ENCODE data around the gene COL6A2. TPM values are rescaled to one million over a fixed set of nuclear protein-coding genes. Genes with fewer than 3 reads are reported as not detected.

Gene COL6A2
- total RNA-seq, 1 donor from 2014 or later, result 1,821 TPM

DNA sequence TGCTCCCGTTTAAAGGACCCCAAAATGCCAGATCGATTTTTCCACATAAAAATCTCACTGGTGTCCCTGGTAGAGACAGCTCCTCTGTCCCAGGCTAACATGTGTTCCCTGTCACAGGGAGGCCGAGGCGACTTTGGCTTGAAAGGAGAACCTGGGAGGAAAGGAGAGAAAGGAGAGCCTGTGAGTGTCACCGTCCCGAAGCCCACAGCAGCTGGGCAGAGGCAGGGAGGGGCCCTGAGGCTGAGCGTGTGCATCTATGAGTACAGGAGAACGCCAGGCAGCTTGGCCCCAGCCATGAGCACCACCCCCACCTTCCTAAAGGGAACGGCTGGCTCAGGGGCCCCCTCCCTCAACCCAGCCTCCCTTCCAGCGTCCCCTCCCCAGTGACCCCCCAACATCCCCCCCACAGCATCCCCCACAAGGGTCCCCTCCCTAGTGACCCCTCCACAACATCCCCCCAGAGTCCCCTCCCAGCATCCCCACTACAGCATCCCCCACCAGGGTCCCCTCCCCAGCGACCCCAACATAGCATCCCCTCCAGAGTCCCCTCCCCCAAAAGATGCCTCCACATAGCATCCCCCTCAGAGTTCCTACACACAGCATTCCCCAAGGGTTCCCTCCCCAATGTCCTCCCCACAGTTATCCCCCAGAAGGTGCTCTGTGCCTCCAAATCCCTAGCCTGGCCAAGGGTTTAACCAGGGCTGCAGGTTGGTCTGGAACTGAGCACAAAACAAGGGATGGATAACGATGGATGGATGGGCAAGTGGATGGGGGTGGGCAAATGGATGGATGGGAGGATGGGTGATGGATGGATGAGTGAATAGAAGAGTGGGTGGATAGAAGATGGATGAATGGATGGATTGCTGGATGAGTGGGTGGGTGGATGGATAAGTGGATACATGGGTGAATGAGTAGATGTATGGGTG is 25.1 kb downstream of the COL6A2 start:
- H3K4me3 Mint-ChIP-seq (ENCODE audit: unreplicated experiment), result no peak overlapping the region
- peaks cover 21% of the 10 kb centered on the region for H3K36me3 Mint-ChIP-seq (ENCODE audit: unreplicated experiment)
- H3K27ac Mint-ChIP-seq (ENCODE audit: unreplicated experiment), result no peak overlapping the region
- TF ChIP-seq, protein P1, sequence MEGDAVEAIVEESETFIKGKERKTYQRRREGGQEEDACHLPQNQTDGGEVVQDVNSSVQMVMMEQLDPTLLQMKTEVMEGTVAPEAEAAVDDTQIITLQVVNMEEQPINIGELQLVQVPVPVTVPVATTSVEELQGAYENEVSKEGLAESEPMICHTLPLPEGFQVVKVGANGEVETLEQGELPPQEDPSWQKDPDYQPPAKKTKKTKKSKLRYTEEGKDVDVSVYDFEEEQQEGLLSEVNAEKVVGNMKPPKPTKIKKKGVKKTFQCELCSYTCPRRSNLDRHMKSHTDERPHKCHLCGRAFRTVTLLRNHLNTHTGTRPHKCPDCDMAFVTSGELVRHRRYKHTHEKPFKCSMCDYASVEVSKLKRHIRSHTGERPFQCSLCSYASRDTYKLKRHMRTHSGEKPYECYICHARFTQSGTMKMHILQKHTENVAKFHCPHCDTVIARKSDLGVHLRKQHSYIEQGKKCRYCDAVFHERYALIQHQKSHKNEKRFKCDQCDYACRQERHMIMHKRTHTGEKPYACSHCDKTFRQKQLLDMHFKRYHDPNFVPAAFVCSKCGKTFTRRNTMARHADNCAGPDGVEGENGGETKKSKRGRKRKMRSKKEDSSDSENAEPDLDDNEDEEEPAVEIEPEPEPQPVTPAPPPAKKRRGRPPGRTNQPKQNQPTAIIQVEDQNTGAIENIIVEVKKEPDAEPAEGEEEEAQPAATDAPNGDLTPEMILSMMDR (IDR thresholded peaks at IDR 0.05), result no peak
- H3K4me1 Mint-ChIP-seq (ENCODE audit: unreplicated experiment), result no peaks in the 10 kb centered on the region
- peak; percentile 54 for DNase-seq (ENCODE audit: extremely low spot score, unreplicated experiment)
- no peaks in the 10 kb centered on the region for H3K27me3 Mint-ChIP-seq (ENCODE audit: unreplicated experiment)
- no peaks in the 10 kb centered on the region for H3K9me3 Mint-ChIP-seq (ENCODE audit: unreplicated experiment)

DNA sequence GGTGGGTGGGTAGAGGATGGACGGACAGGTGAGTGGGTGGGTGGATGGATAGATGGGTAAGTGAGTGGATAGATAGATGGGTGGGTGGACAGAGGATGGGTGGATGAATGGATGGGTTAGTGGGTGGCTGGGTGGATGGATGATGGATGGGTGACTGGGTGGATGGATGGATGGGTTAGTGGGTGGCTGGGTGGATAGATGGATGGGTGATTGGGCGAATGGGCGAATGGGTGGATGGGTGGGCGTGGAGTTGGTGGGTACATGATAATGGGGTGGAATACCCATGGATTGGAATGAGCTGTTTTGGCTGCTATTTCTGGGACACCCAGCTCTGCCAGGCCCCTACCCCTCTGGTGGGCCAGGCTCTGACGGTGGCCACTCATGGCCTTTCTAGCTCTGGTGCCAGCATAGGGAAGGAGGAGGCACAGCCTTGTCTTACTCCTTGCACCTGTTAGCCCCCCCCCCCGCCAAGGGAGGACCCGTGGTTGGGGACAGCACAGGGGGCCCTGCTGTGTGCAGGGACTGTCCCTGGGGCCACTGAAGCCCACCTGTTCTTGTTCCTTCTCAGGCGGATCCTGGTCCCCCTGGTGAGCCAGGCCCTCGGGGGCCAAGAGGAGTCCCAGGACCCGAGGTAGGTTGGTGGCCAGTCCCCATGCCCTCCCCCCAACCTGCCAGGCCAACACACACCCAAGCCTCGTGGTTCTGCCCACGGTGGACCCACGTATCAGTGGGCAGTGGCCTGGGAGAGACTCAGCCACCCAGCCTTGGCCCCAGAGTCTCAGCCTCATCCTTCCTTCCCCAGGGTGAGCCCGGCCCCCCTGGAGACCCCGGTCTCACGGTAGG is 26.4 kb downstream of the COL6A2 start:
- Mint-ChIP-seq H3K36me3 (ENCODE audit: unreplicated experiment) (peaks cover 25% of the 10 kb centered on the region), H3K4me1 (ENCODE audit: unreplicated experiment) (no peaks in the 10 kb centered on the region), H3K9me3 (ENCODE audit: unreplicated experiment) (no peaks in the 10 kb centered on the region), H3K4me3 (ENCODE audit: unreplicated experiment) (no peak overlapping the region), H3K27me3 (ENCODE audit: unreplicated experiment) (no peaks in the 10 kb centered on the region), H3K27ac (ENCODE audit: unreplicated experiment) (no peak overlapping the region)
- TF ChIP-seq, protein P1 (IDR thresholded peaks at IDR 0.05), result no peak
- peak; percentile 82 for DNase-seq (ENCODE audit: extremely low spot score, unreplicated experiment)

DNA sequence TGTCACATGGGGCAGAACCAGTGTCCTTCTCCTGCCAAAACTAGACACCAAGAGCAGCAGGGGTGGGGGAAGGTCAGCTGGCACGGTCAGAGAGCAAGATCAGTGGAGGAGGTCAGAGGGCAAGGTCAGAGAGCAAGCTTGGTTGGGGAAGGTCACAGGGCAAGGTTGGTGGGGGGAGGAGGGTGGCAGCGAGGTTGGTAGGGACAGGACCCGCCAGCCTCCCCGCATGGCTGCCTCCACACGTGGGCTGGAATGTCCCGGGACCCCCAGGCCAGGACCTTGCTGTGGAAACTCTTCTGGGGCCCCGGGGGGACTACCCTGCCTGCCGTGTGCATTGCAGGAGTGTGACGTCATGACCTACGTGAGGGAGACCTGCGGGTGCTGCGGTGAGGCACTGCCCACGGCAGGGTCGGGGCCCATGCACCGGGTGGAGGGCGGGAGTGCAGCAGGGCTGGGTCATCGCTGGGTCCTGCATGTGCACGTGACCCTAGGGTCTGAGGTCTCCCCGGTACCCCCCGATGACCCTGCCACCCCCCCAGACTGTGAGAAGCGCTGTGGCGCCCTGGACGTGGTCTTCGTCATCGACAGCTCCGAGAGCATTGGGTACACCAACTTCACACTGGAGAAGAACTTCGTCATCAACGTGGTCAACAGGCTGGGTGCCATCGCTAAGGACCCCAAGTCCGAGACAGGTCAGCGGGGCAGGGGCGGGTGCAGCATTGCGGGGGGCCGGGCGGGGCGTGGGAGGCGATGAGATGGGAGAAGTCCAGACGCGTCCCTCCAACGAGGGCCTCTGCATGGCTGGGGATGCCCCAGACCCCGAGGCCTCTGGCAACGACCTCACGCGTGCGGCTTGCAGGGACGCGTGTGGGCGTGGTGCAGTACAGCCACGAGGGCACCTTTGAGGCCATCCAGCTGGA is 27.3 kb downstream of the COL6A2 start:
- peak; percentile 83 for DNase-seq (ENCODE audit: extremely low spot score, unreplicated experiment)
- no peaks in the 10 kb centered on the region for H3K4me1 Mint-ChIP-seq (ENCODE audit: unreplicated experiment)
- no peak overlapping the region for H3K27ac Mint-ChIP-seq (ENCODE audit: unreplicated experiment)
- no peaks in the 10 kb centered on the region for H3K9me3 Mint-ChIP-seq (ENCODE audit: unreplicated experiment)
- TF ChIP-seq, protein P1 (IDR thresholded peaks at IDR 0.05), result no peak
- no peak overlapping the region for H3K4me3 Mint-ChIP-seq (ENCODE audit: unreplicated experiment)
- no peaks in the 10 kb centered on the region for H3K27me3 Mint-ChIP-seq (ENCODE audit: unreplicated experiment)
- peaks cover 23% of the 10 kb centered on the region for H3K36me3 Mint-ChIP-seq (ENCODE audit: unreplicated experiment)

DNA sequence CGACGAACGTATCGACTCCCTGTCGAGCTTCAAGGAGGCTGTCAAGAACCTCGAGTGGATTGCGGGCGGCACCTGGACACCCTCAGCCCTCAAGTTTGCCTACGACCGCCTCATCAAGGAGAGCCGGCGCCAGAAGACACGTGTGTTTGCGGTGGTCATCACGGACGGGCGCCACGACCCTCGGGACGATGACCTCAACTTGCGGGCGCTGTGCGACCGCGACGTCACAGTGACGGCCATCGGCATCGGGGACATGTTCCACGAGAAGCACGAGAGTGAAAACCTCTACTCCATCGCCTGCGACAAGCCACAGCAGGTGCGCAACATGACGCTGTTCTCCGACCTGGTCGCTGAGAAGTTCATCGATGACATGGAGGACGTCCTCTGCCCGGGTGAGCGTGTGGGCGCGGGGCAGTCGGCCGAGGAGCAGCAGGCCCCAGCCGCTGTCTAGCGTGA is 28.0 kb downstream of the COL6A2 start:
- no peak overlapping the region for H3K4me3 Mint-ChIP-seq (ENCODE audit: unreplicated experiment)
- H3K27ac Mint-ChIP-seq (ENCODE audit: unreplicated experiment), result no peak overlapping the region
- H3K9me3 Mint-ChIP-seq (ENCODE audit: unreplicated experiment), result no peaks in the 10 kb centered on the region
- TF ChIP-seq, protein P1 (IDR thresholded peaks at IDR 0.05), result no peak
- H3K4me1 Mint-ChIP-seq (ENCODE audit: unreplicated experiment), result no peaks in the 10 kb centered on the region
- DNase-seq (ENCODE audit: extremely low spot score, unreplicated experiment), result peak; percentile 81
- no peaks in the 10 kb centered on the region for H3K27me3 Mint-ChIP-seq (ENCODE audit: unreplicated experiment)
- peaks cover 23% of the 10 kb centered on the region for H3K36me3 Mint-ChIP-seq (ENCODE audit: unreplicated experiment)
